Heart left ventricle (tissue), 13 donors: Measurements from ENCODE around the gene COL28A1.

Experiments
- CTCF ChIP-seq, 12 donors: fragments of 200-600 bp; sonication (generic) in 4 of 12; IDR thresholded peaks; one replicate each; pipeline versions ENCODE4 v1.5.0 to v1.8.0; 2018 to 2022; ENCODE audit warnings: antibody characterized with exemption in 12 of 12, mild to moderate bottlenecking in 5 of 12
- POLR2A ChIP-seq, 2 donors: fragments of 450-650 bp; IDR thresholded peaks; one replicate each; pipeline ENCODE4 v1.6.1; 2017; ENCODE audit warnings: antibody characterized with exemption in 2 of 2, mild to moderate bottlenecking in 2 of 2, moderate library complexity in 2 of 2
- donor health status: ischemic (EF 13 %, LVEDD 7.1; RV severe dilation, severe dysfunction).
- donor health status: DM: no; HTN: yes; CAD: no.
- donor health status: DM: no; HTN: no; CAD: no.
- donor health status: ischemic (EF 25% LVEDD 6.9; RV normal size, moderate dysfunction).
- donor health status: ischemic (EF 25% LVEDD 5.7; RV mildly dilated, moderate dysfunction).
- donor health status: ischemic (EF 35%, LVEDD 5.7; RV mildly dilated, moderate dysfunction).
- donor health status: nonischemic (EF 11% LVEDD 7.7; RV severe dilation, severe dysfunction).
- donor health status: DM: yes; HTN: yes; CAD: no.
- donor health status: PGD.
- donor health status: ischemic (EF 29% LVEDD 5.4; RV normal size, mild dysfunction).
- donor health status: nonischemic (EF 23%, LVEDD 6.1; RV moderate dilation, normal function).

DNA sequence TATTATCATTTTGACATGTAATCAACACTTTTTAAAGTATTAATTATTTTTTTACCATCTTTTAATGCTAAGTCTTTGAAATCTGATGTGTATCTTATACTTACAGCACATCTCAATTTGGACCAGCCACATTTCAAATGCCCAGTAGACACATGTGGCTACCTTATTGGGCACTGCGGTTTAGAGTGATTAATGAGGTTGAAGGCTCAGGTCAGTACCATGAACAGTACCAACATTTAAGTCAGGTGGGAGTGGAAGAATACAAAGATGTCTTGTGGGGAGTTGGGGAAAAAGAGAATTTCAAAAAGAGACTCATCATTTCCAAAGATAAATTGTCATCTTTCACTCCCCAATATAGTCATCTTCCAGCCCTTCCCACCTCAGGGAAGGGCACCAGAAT lies 40.5 kb downstream of the COL28A1 start:
- TF ChIP-seq CTCF (IDR thresholded peaks at IDR 0.05): no peak
- TF ChIP-seq POLR2A (IDR thresholded peaks at IDR 0.05): no peak
